OCI-LY1 (cell line): Measurements from ENCODE around the gene SEPSECS.

Source experiments
- H2AFZ ChIP-seq: fragments of 200-600 bp; sonication (generic), shearing (Covaris generic); 2 replicates; pipeline ENCODE4 v1.6.0; 2014; ENCODE audit warnings: antibody characterized with exemption, mild to moderate bottlenecking, low read length
- H3F3A ChIP-seq: fragments of 200-600 bp; sonication (generic), shearing (Covaris generic); 2 replicates; pipeline ENCODE4 v1.6.0; 2014; ENCODE audit warnings: mild to moderate bottlenecking, antibody characterized with exemption, low read length, moderate library complexity; ENCODE audit not compliant: insufficient read depth
- H3K27ac ChIP-seq: fragments of 200-600 bp; sonication (generic); 2 replicates; pipeline ENCODE4 v1.5.1; 2014; ENCODE audit warnings: low read length, mixed run types, mild to moderate bottlenecking, low read depth; ENCODE audit not compliant: poor library complexity, severe bottlenecking
- H3K27me3 ChIP-seq: fragments of 200-600 bp; sonication (generic); 2 replicates; pipeline ENCODE4 v1.6.0; 2014; ENCODE audit warnings: antibody characterized with exemption, mild to moderate bottlenecking, low read length, moderate library complexity; ENCODE audit not compliant: insufficient read depth
- H3K36me3 ChIP-seq: fragments of 200-600 bp; sonication (generic); 2 replicates; pipeline ENCODE4 v1.6.1; 2014; ENCODE audit warnings: mild to moderate bottlenecking, antibody characterized with exemption, low read length, moderate library complexity, mixed read lengths; ENCODE audit not compliant: insufficient read depth
- H3K4me1 ChIP-seq: fragments of 200-600 bp; sonication (generic); 2 replicates; pipeline ENCODE4 v1.5.1; 2014; ENCODE audit warnings: mild to moderate bottlenecking, low read length, moderate library complexity; ENCODE audit not compliant: insufficient read depth, severe bottlenecking
- H3K4me2 ChIP-seq: fragments of 200-600 bp; sonication (generic), shearing (Covaris generic); 2 replicates; pipeline ENCODE4 v1.6.1; 2014; ENCODE audit warnings: low read length
- H3K4me3 ChIP-seq: fragments of 200-600 bp; sonication (generic); 2 replicates; pipeline ENCODE4 v1.5.1; 2014; ENCODE audit warnings: low read length, low read depth, mild to moderate bottlenecking, mixed read lengths; ENCODE audit not compliant: poor library complexity, severe bottlenecking
- H3K79me2 ChIP-seq: fragments of 200-600 bp; shearing (Covaris generic); 2 replicates; pipeline ENCODE4 v1.6.1; 2016; ENCODE audit warnings: mixed run types, low read length, mixed read lengths; ENCODE audit not compliant: insufficient read depth
- H3K9ac ChIP-seq: fragments of 200-600 bp; sonication (generic), shearing (Covaris generic); 2 replicates; pipeline ENCODE4 v1.6.1; 2014; ENCODE audit warnings: mild to moderate bottlenecking, low read length, mixed read lengths
- H3K9me2 ChIP-seq: fragments of 200-600 bp; sonication (generic), shearing (Covaris generic); 2 replicates; pipeline ENCODE4 v1.6.1; 2014; ENCODE audit warnings: low read depth, mild to moderate bottlenecking, low read length, mixed read lengths
- H3K9me3 ChIP-seq: fragments of 200-600 bp; shearing (Covaris generic); 2 replicates; pipeline ENCODE4 v1.6.1; 2014; ENCODE audit warnings: low read length, mixed read lengths
- H4K20me1 ChIP-seq: fragments of 200-600 bp; sonication (generic), shearing (Covaris generic); 2 replicates; pipeline ENCODE4 v1.6.0; 2016; ENCODE audit warnings: mild to moderate bottlenecking, low read length; ENCODE audit not compliant: insufficient read depth
- EZH2 ChIP-seq: fragments of 200-600 bp; sonication (generic), shearing (Covaris generic); IDR thresholded peaks from 2 replicates; pipeline ENCODE4 v1.8.0; 2017; ENCODE audit warnings: borderline replicate concordance, mixed run types, mild to moderate bottlenecking, antibody characterized with exemption, low read length, moderate library complexity, mixed read lengths
- TF ChIP-seq, protein P1 (sequence below): fragments of 200-600 bp; sonication (generic), shearing (Covaris generic); IDR thresholded peaks from 2 replicates; pipeline ENCODE4 v1.5.1; 2017; ENCODE audit warnings: mild to moderate bottlenecking, antibody characterized with exemption, low read length, moderate library complexity, mixed read lengths

The SEPSECS gene

DNA sequence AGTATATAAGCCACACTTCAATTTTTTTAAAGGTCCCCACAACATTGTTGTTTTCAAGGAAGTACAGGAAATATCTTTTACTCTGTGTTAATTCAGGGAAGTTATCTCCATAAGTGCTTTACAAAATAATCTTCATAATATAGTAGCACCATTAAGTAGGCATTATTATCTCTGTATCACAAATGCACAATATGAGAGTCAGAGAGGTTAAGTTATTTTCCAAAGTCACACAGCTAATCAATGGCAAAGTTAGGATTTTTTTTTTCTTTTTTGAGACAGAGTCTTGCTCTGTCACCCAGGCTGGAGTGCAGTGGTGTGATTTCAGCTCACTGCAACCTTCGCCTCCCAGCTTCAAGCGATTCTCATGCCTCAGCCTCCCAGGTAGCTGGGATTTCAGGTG lies 38.5 kb upstream of the SEPSECS start:
- Histone ChIP-seq H3F3A (no peaks in the 10 kb centered on the region), H3K9ac (no peak overlapping the region), H3K36me3 (no peaks in the 10 kb centered on the region)

GRCh38 chr4:25190407-25190806 lies 30.2 kb upstream of the SEPSECS start:
- H3K4me3 ChIP-seq, result no peak overlapping the region
- H3K27ac ChIP-seq, result no peak overlapping the region
- no peaks in the 10 kb centered on the region for H3K9me3 ChIP-seq
- no peak for TF ChIP-seq EZH2
- TF ChIP-seq, protein P1, sequence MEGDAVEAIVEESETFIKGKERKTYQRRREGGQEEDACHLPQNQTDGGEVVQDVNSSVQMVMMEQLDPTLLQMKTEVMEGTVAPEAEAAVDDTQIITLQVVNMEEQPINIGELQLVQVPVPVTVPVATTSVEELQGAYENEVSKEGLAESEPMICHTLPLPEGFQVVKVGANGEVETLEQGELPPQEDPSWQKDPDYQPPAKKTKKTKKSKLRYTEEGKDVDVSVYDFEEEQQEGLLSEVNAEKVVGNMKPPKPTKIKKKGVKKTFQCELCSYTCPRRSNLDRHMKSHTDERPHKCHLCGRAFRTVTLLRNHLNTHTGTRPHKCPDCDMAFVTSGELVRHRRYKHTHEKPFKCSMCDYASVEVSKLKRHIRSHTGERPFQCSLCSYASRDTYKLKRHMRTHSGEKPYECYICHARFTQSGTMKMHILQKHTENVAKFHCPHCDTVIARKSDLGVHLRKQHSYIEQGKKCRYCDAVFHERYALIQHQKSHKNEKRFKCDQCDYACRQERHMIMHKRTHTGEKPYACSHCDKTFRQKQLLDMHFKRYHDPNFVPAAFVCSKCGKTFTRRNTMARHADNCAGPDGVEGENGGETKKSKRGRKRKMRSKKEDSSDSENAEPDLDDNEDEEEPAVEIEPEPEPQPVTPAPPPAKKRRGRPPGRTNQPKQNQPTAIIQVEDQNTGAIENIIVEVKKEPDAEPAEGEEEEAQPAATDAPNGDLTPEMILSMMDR, result no peak
- no peaks in the 10 kb centered on the region for H3K79me2 ChIP-seq
- no peaks in the 10 kb centered on the region for H3K36me3 ChIP-seq
- H3K4me1 ChIP-seq, result no peaks in the 10 kb centered on the region
- no peaks in the 10 kb centered on the region for H4K20me1 ChIP-seq
- H3F3A ChIP-seq, result no peaks in the 10 kb centered on the region
- no peak overlapping the region for H3K9ac ChIP-seq
- H3K27me3 ChIP-seq, result no peaks in the 10 kb centered on the region
- no peak overlapping the region for H2AFZ ChIP-seq
- no peak overlapping the region for H3K4me2 ChIP-seq
- H3K9me2 ChIP-seq, result no peaks in the 10 kb centered on the region

More for the DNA sequence above, 38.5 kb upstream of the SEPSECS start:
- H3K4me1 ChIP-seq, result no peaks in the 10 kb centered on the region
- H3K9me3 ChIP-seq, result no peaks in the 10 kb centered on the region
- no peaks in the 10 kb centered on the region for H3K27me3 ChIP-seq
- no peaks in the 10 kb centered on the region for H3K9me2 ChIP-seq
- no peak overlapping the region for H3K27ac ChIP-seq
- TF ChIP-seq, protein P1, result no peak
- no peak for TF ChIP-seq EZH2
- H4K20me1 ChIP-seq, result no peaks in the 10 kb centered on the region
- no peak overlapping the region for H2AFZ ChIP-seq
- H3K4me3 ChIP-seq, result no peak overlapping the region
- H3K4me2 ChIP-seq, result no peak overlapping the region
- H3K79me2 ChIP-seq, result no peaks in the 10 kb centered on the region

DNA sequence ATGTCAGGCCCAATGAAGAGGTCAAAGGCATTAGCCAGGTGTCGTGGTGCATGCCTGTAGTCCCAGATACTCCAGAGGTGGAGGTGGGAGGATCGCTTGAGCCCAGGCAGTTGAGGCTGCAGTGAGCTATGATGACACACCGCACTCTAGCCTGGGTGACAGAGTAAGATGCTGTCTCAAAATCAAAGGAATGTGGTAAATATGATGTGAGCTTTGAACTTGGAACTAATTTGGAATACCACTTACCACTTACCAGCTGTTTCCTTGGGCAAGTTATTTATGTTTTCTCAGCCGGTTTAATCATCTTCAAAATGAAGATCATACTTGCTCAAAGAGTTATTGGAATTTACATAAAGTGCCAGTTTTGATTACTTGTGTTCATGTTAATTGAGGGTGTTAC lies 23.8 kb upstream of the SEPSECS start:
- Histone ChIP-seq H3K9me2 (no peaks in the 10 kb centered on the region), H3K4me3 (no peak overlapping the region), H4K20me1 (no peaks in the 10 kb centered on the region), H3K36me3 (no peaks in the 10 kb centered on the region), H3K27ac (no peak overlapping the region), H3K4me2 (no peak overlapping the region), H3K9ac (no peak overlapping the region), H3K79me2 (no peaks in the 10 kb centered on the region), H3K27me3 (no peaks in the 10 kb centered on the region), H3K4me1 (no peaks in the 10 kb centered on the region), H3K9me3 (no peaks in the 10 kb centered on the region), H2AFZ (no peak overlapping the region), H3F3A (no peaks in the 10 kb centered on the region)
- TF ChIP-seq, protein P1, result no peak
- TF ChIP-seq EZH2, result no peak
